Mesenchymal stem cell (in vitro differentiated cells and primary cell): Measurements from ENCODE around the gene CFB.
A peak's percentile ranks its signal among the peaks of the same experiment; 100 is the strongest.

Experiments
- DNase-seq: peaks from one replicate; pipeline ENCODE4 v3.0.0-alpha.2; 2013
- H2AFZ ChIP-seq: one replicate; pipeline ENCODE4 v1.6.1; 2013; ENCODE audit warnings: low read depth, mild to moderate bottlenecking, control low read depth, inconsistent platforms, low read length, moderate library complexity
- H2AK5ac ChIP-seq: 2 replicates; pipeline ENCODE4 v1.6.1; 2013; ENCODE audit warnings: low read length, moderate library complexity, mild to moderate bottlenecking, inconsistent platforms; ENCODE audit not compliant: severe bottlenecking
- H2BK120ac ChIP-seq: one replicate; pipeline ENCODE4 v1.6.1; 2013; ENCODE audit warnings: low read depth, mild to moderate bottlenecking, inconsistent platforms, low read length, moderate library complexity
- H2BK12ac ChIP-seq, 2 experiments: one replicate each; pipeline ENCODE4 v1.6.1; 2013; ENCODE audit warnings: inconsistent platforms in 2 of 2, low read length in 2 of 2, mild to moderate bottlenecking in 2 of 2, moderate library complexity in 2 of 2, control low read depth in 1 of 2
- H2BK15ac ChIP-seq: one replicate; pipeline ENCODE4 v1.6.1; 2013; ENCODE audit warnings: mild to moderate bottlenecking, low read depth, inconsistent platforms; ENCODE audit not compliant: poor library complexity, severe bottlenecking
- H2BK5ac ChIP-seq: 2 replicates; pipeline ENCODE4 v1.6.1; 2013; ENCODE audit warnings: low read depth, mild to moderate bottlenecking, low read length, control low read depth, inconsistent platforms; ENCODE audit not compliant: poor library complexity, severe bottlenecking
- H3K14ac ChIP-seq, 2 experiments: one replicate each; pipeline ENCODE4 v1.6.1; 2013; ENCODE audit warnings: inconsistent platforms in 2 of 2, low read length in 2 of 2, control low read depth in 1 of 2, mild to moderate bottlenecking in 1 of 2, moderate library complexity in 1 of 2
- H3K18ac ChIP-seq, 2 experiments: one replicate each; pipeline ENCODE4 v1.6.1; 2013; ENCODE audit warnings: inconsistent platforms in 2 of 2, low read length in 2 of 2, control low read depth in 1 of 2, low read depth in 1 of 2, mild to moderate bottlenecking in 1 of 2
- H3K23ac ChIP-seq, 2 experiments: one replicate each; pipeline ENCODE4 v1.6.1; 2013; ENCODE audit warnings: inconsistent platforms in 2 of 2, low read length in 2 of 2, mild to moderate bottlenecking in 2 of 2, moderate library complexity in 2 of 2, control low read depth in 1 of 2
- H3K27ac ChIP-seq: 2 replicates; pipeline ENCODE4 v1.5.1; 2013; ENCODE audit warnings: mild to moderate bottlenecking, moderate library complexity, low read length, control low read depth, inconsistent platforms; ENCODE audit not compliant: poor library complexity, severe bottlenecking
- H3K27me3 ChIP-seq, 2 experiments: 2 replicates each; pipeline versions ENCODE4 v1.6.1 to v1.7.0; 2013; ENCODE audit warnings: low read length in 2 of 2, mild to moderate bottlenecking in 2 of 2, moderate library complexity in 2 of 2, control low read depth in 1 of 2, inconsistent platforms in 1 of 2; ENCODE audit not compliant: control insufficient read depth in 1 of 2, insufficient read depth in 1 of 2
- H3K36me3 ChIP-seq, 2 experiments: 2 replicates each; pipeline versions ENCODE4 v1.6.1 to v1.7.0; 2013; ENCODE audit warnings: low read length in 2 of 2, control low read depth in 1 of 2, inconsistent platforms in 1 of 2, low read depth in 1 of 2, mild to moderate bottlenecking in 1 of 2; ENCODE audit not compliant: insufficient read depth in 2 of 2, control insufficient read depth in 1 of 2
- H3K4ac ChIP-seq, 2 experiments: one replicate each; pipeline ENCODE4 v1.6.1; 2013; ENCODE audit warnings: inconsistent platforms in 2 of 2, low read length in 2 of 2, mild to moderate bottlenecking in 2 of 2, moderate library complexity in 2 of 2, control low read depth in 1 of 2, low read depth in 1 of 2
- H3K4me1 ChIP-seq: 2 replicates; pipeline ENCODE4 v1.6.1; 2013; ENCODE audit warnings: low read depth, low read length, control low read depth; ENCODE audit not compliant: control insufficient read depth, insufficient read depth
- H3K4me2 ChIP-seq: 2 replicates; pipeline ENCODE4 v1.6.1; 2013; ENCODE audit warnings: low read length, mild to moderate bottlenecking, inconsistent platforms; ENCODE audit not compliant: poor library complexity, severe bottlenecking
- H3K4me3 ChIP-seq, 2 experiments: 2 replicates each; pipeline versions ENCODE4 v1.5.1 to v1.7.0; 2013; ENCODE audit warnings: low read length in 2 of 2, mild to moderate bottlenecking in 2 of 2, control low read depth in 1 of 2, low read depth in 1 of 2; ENCODE audit not compliant: insufficient read depth in 1 of 2
- H3K79me1 ChIP-seq: replicated peaks from 2 replicates; pipeline ENCODE4 v1.6.1; 2013; ENCODE audit warnings: mild to moderate bottlenecking, control low read depth, low read length, inconsistent platforms; ENCODE audit not compliant: poor library complexity, severe bottlenecking
- H3K9ac ChIP-seq: 2 replicates; pipeline ENCODE4 v1.7.0; 2013; ENCODE audit warnings: mild to moderate bottlenecking, low read length, moderate library complexity
- H3K9me3 ChIP-seq: 2 replicates; pipeline ENCODE4 v1.7.0; 2013; ENCODE audit warnings: mild to moderate bottlenecking, low read length; ENCODE audit not compliant: control insufficient read depth
- H4K8ac ChIP-seq: one replicate; pipeline ENCODE4 v1.6.1; 2013; ENCODE audit warnings: inconsistent platforms, mild to moderate bottlenecking, low read length, moderate library complexity
- H4K91ac ChIP-seq: one replicate; pipeline ENCODE4 v1.6.1; 2013; ENCODE audit warnings: mild to moderate bottlenecking, low read length, inconsistent platforms
- WGBS: methylation state at CpG from one replicate; pipeline ENCODE4 v1.1.7; 2013; ENCODE audit warnings: mixed read lengths; 5-methylcytosine and 5-hydroxymethylcytosine counted together

The CFB gene

GRCh38 chr6:31947070-31947675 lies 1.3 kb downstream of the CFB start:
- Histone ChIP-seq H2BK120ac (no peak overlapping the region), H3K23ac (no peak overlapping the region), H2BK5ac (no peak overlapping the region), H2BK12ac (no peak overlapping the region), H3K4ac (no peak overlapping the region), H2BK15ac (no peak overlapping the region), H4K91ac (no peak overlapping the region), H2AK5ac (no peak overlapping the region), H3K27me3 (peaks cover 0 to 19% of the 10 kb centered on the region in 2 experiments), H2AFZ (no peak overlapping the region), H4K8ac (no peak overlapping the region), H3K4me3 (no peak overlapping the region), H3K27ac (no peak overlapping the region), H3K4me2 (no peak overlapping the region), H3K9ac (no peak overlapping the region), H3K9me3 (no peaks in the 10 kb centered on the region), H3K36me3 (peaks cover 22 to 23% of the 10 kb centered on the region in 2 experiments), H3K14ac (no peak overlapping the region), H3K79me1 (no peaks in the 10 kb centered on the region), H3K18ac (no peak overlapping the region), H3K4me1 (peaks cover 15% of the 10 kb centered on the region)
- WGBS = 92% methylated on average over 24 of the region's 24 CpGs
- DNase-seq = no peak

- H3K18ac ChIP-seq = no peak overlapping the region
- no peak overlapping the region for H3K4ac ChIP-seq
- peaks cover 0 to 12% of the 10 kb centered on the region in 2 experiments for H3K27me3 ChIP-seq
- WGBS = 80% methylated on average over 4 of the region's 4 CpGs
- H2AFZ ChIP-seq = no peak overlapping the region
- no peak overlapping the region for H2BK120ac ChIP-seq
- no peak overlapping the region for H2BK5ac ChIP-seq
- H2BK12ac ChIP-seq = no peak overlapping the region
- peaks cover 15% of the 10 kb centered on the region for H3K4me1 ChIP-seq
- H3K36me3 ChIP-seq = peaks cover 25 to 28% of the 10 kb centered on the region in 2 experiments
- H3K4me3 ChIP-seq = no peak overlapping the region
- DNase-seq = no peak
- no peak overlapping the region for H2BK15ac ChIP-seq
- no peak overlapping the region for H4K8ac ChIP-seq
- H3K9ac ChIP-seq = no peak overlapping the region
- H4K91ac ChIP-seq = no peak overlapping the region
- H3K14ac ChIP-seq = no peak overlapping the region
- H3K79me1 ChIP-seq = no peaks in the 10 kb centered on the region
- H3K4me2 ChIP-seq = no peak overlapping the region
- no peaks in the 10 kb centered on the region for H3K9me3 ChIP-seq
- H3K27ac ChIP-seq = no peak overlapping the region
- H3K23ac ChIP-seq = no peak overlapping the region
- H2AK5ac ChIP-seq = no peak overlapping the region
Measured at GRCh38 chr6:31947864-31948263, 2.0 kb downstream of the CFB start.

- H2BK5ac ChIP-seq = no peak overlapping the region
- no peak overlapping the region for H3K4me3 ChIP-seq
- H3K27me3 ChIP-seq = peaks cover 0 to 9% of the 10 kb centered on the region in 2 experiments
- H3K4ac ChIP-seq = no peak overlapping the region
- no peak overlapping the region for H2BK12ac ChIP-seq
- no peak overlapping the region for H3K23ac ChIP-seq
- peaks cover 15% of the 10 kb centered on the region for H3K4me1 ChIP-seq
- H3K79me1 ChIP-seq = no peaks in the 10 kb centered on the region
- no peak overlapping the region for H3K4me2 ChIP-seq
- no peak overlapping the region for H2AFZ ChIP-seq
- WGBS = 89% methylated on average over 5 of the region's 5 CpGs
- no peak overlapping the region for H3K27ac ChIP-seq
- H2AK5ac ChIP-seq = no peak overlapping the region
- DNase-seq = no peak
- H2BK120ac ChIP-seq = no peak overlapping the region
- no peak overlapping the region for H3K18ac ChIP-seq
- H3K9ac ChIP-seq = peak overlapping the region; percentile 5
- H4K91ac ChIP-seq = no peak overlapping the region
- no peak overlapping the region for H3K14ac ChIP-seq
- H3K9me3 ChIP-seq = no peaks in the 10 kb centered on the region
- peaks cover 28 to 33% of the 10 kb centered on the region in 2 experiments for H3K36me3 ChIP-seq
- H2BK15ac ChIP-seq = no peak overlapping the region
- no peak overlapping the region for H4K8ac ChIP-seq
Measured at GRCh38 chr6:31948306-31948705, 2.4 kb downstream of the CFB start.

GRCh38 chr6:31948753-31949413 lies 3.0 kb downstream of the CFB start:
- no peak overlapping the region for H3K23ac ChIP-seq
- H2AFZ ChIP-seq = no peak overlapping the region
- H3K4ac ChIP-seq = no peak overlapping the region

More at GRCh38 chr6:31948753-31949413, 3.0 kb downstream of the CFB start:
- no peak overlapping the region for H4K8ac ChIP-seq
- no peaks in the 10 kb centered on the region for H3K79me1 ChIP-seq
- H3K18ac ChIP-seq = no peak overlapping the region
- H2BK12ac ChIP-seq = no peak overlapping the region
- no peak overlapping the region for H2AK5ac ChIP-seq
- no peak overlapping the region for H3K4me2 ChIP-seq
- no peak overlapping the region for H3K27ac ChIP-seq
- H2BK5ac ChIP-seq = no peak overlapping the region
- H3K14ac ChIP-seq = no peak overlapping the region
- no peak overlapping the region for H4K91ac ChIP-seq
- no peak for DNase-seq
- WGBS = 94% methylated on average over 6 of the region's 6 CpGs
- peaks cover 0 to 3% of the 10 kb centered on the region in 2 experiments for H3K27me3 ChIP-seq
- no peak overlapping the region for H2BK15ac ChIP-seq
- peaks cover 15% of the 10 kb centered on the region for H3K4me1 ChIP-seq
- H3K36me3 ChIP-seq = peaks cover 33 to 39% of the 10 kb centered on the region in 2 experiments
- H3K9ac ChIP-seq = peak overlapping the region; percentile 5
- no peak overlapping the region for H2BK120ac ChIP-seq
- no peak overlapping the region for H3K4me3 ChIP-seq
- no peaks in the 10 kb centered on the region for H3K9me3 ChIP-seq
